Fibroblast of the conjunctiva (primary cell): Measurements from ENCODE around the gene UCN3.

Experiments used
- DNase-seq: peaks from one replicate; pipeline ENCODE4 v3.0.0-alpha.2; 2010; ENCODE audit warnings: low read depth

The UCN3 gene

GRCh38 chr10:5364890-5365338 lies at the start of gene UCN3:
TSS of gene UCN3 (plus strand) at chr10:5364966. CDS start at chr10:5373721, 8,755 bp downstream.
- DNase-seq, result no peak

GRCh38 chr10:5317547-5318107 lies 47.1 kb upstream of the UCN3 start:
- no peak for DNase-seq

GRCh38 chr10:5318148-5318547 lies 46.6 kb upstream of the UCN3 start:
- DNase-seq, result no peak

- DNase-seq, result no peak
These were observed 44.9 kb upstream of the UCN3 start for GRCh38 chr10:5319863-5320262.

GRCh38 chr10:5321273-5321672 lies 43.5 kb upstream of the UCN3 start:
- DNase-seq, result no peak

- DNase-seq, result no peak
These were observed 41.3 kb upstream of the UCN3 start for GRCh38 chr10:5323446-5323845.

DNA sequence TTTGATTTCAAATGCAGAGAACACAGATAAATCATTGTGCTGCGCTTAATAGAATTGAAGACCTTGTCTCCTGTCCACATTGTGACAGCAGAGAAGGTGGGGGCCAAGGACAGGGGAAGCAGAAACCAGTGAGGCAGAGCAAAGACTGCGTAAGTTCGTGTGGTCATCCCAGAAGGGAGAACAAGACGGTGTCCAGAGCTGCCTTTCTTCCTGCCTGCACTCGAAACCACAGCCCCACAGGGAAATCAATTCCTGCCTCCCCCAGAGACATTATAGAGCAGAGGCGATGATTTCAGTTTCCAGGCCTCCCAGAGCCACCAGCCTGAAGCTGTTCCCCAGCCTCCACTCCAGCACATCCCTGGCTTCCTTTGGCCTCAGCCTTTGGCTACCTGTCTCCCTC lies 39.7 kb upstream of the UCN3 start:
- DNase-seq, result no peak

- no peak for DNase-seq
These were observed 30.4 kb upstream of the UCN3 start for GRCh38 chr10:5334196-5334880.

GRCh38 chr10:5338010-5338409 lies 26.8 kb upstream of the UCN3 start:
- no peak for DNase-seq

DNA sequence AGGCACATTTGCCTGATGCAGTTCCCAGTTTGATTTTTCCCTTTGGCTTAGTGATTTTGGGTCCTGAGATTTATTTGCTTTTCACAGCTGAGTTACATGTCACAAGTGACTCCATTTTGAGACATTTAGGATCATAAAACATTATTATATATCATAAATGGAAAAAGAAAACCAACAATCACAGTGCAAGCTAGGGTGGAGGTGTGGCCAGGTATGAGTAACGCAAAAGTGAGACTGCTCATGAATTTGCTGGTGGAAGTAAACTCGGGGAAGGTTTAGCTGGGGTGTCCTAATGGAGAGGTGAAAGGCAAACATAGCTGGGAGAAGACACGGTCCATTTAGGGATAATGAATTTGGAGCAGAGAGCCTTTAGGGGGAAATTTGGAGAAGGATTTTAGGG lies 21.7 kb upstream of the UCN3 start:
- no peak for DNase-seq

- no peak for DNase-seq
These were observed 21.2 kb upstream of the UCN3 start for GRCh38 chr10:5343561-5343960.

GRCh38 chr10:5343979-5344378 lies 20.8 kb upstream of the UCN3 start:
- no peak for DNase-seq

DNA sequence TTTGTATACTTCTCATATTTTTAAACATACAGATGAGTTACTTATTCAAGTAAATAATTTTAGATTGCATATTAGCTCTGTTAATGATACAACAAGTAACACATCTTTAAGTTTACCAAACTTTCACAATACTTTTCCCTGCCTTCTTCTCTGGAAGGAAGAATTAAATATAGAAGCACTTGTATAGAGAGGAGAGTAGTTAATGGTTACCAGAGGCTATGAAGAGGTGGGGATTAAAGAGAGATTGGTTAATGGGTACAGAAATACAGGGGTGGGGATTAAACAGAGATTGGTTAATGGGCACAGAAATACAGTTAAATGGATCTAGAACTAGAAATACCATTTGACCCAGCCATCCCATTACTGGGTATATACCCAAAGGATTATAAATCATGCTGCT lies 20.0 kb upstream of the UCN3 start:
- no peak for DNase-seq

DNA sequence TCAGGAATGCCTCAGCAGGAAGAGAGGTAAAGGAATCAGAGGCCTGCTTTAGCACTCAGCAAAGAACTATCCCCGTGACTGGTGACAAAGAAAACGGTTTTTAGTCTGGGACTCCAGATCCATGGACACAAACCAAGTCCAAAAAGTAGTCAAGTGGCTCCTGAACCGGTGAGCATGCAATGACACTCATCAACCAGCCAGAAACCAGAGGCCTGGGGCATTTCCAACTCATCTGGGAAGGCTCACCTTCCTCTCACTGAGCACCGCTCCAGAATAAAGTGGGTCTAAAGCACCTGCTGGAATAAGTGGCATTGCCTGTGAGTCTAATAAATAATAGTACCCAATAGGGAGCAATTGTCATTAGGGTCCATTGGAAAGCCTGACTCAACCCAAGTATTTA lies 17.9 kb upstream of the UCN3 start:
- no peak for DNase-seq

DNA sequence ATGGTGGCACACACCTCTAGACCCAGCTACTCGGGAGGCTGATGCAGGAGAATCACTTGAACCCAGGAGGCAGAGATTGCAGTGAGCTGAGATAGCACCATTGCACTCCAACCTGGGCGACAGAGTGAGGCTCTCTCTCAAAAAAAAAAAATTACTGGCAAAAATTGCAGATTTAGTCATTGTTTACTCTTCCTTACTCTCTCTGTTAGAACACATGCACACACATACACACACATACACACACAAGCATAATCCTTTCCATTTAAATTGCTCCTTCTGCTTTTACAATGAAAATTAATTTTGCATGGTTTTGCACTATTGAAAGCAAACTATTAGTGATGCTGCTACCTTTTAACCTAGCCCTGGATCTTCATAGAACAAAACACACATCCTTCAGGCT lies 15.4 kb upstream of the UCN3 start:
- DNase-seq, result no peak

DNA sequence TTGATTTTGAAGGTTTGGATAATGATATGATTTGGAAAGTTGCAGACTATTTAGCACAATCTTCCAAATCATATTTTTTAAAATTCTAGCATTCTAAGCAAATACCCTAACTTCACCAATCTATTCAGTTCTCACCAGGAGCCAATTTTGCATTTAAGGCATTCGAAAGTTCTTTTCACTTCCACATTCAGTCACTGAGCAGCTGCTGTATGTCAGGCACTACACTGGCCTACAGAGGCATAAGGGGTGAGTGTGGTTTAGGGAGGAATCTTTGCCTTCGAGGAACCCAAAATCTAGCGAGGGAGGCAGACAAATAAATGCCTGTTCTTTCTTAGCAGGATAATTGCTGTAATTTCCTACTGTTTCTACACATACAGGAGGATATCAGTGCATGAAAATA lies 10.7 kb upstream of the UCN3 start:
- no peak for DNase-seq

- DNase-seq, result no peak
These were observed 9.0 kb upstream of the UCN3 start for GRCh38 chr10:5355594-5356301.

DNA sequence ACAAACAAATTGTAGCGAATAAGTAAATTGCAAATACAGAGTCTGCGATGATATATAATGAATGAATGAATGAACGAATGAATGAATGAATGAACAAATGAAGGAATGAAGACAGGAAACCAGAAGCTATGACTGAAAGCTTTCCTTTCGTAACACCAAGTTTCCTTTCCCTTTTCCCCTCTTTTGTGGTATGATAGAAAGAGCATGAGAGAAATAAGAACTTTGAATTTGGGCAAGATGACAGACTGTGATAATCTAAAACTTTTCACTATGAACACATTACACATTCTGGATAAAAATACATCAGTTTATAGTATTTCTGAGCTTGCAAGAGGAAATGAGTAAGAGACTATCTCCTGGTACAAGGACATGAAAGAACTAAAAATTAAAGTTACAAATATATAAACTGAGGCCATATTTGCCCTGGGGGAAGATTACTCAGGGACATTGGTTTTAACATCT lies 8.4 kb upstream of the UCN3 start:
- no peak for DNase-seq

GRCh38 chr10:5360318-5360915 lies 4.3 kb upstream of the UCN3 start:
- no peak for DNase-seq

GRCh38 chr10:5361966-5362365 lies 2.8 kb upstream of the UCN3 start:
- DNase-seq, result no peak

GRCh38 chr10:5362873-5363272 lies 1.9 kb upstream of the UCN3 start:
- DNase-seq, result no peak

DNA sequence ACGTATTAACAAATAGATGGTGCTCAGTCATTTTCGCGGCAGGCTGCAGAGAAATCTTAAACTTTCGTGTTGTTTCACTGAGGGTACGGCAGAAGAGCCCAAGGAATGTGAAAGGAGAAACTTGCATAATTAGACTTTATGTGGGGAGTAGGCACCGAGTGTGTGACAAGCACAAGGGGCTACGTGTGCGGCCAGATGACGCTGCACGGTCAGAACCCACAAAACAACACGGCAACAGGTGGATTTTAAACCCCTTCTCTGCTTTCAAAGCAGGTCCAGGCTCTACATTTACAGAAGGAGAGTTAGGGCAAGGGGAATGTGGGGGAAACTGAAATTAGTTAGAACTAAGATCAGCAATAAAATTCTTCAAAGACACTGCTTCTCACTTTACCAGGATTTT lies 392 bp upstream of the UCN3 start:
- DNase-seq, result no peak

DNA sequence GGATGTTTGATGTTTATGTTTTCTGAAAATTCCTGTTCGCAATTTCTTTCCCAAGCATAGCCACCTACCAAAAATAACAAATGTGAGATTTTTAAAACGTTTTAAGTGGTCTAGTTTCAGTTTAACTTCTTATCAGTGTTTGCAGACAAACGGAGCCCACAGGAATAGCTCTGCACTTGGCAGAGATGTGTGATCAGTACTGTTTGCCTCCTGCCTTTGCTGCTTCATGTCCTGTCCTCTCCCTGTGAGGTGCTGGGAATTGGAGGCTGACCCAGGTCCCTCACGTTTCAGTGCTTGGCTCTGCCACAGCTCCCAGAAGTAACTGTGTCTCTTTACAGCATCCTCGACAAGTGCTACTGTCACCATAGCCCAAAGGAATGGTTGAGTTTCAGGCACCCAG lies 1.2 kb downstream of the UCN3 start:
- DNase-seq, result no peak
